HG02642 (cell line): ENCODE data around the gene SUN2.
A peak's percentile ranks its signal among the peaks of the same experiment; 100 is the strongest.

Experiments used
- ATAC-seq: cut with Tn5 transposase; IDR thresholded peaks from one replicate; pipeline ENCODE4 v1.9.1; 2021; ENCODE audit warnings: mild to moderate bottlenecking; ENCODE audit not compliant: unreplicated experiment, poor library complexity

The SUN2 gene

GRCh38 chr22:38724176-38724575, 31.6 kb downstream of the SUN2 start:
- ATAC-seq, result no peak

- ATAC-seq, result no peak
Measured at GRCh38 chr22:38721551-38721950, 34.2 kb downstream of the SUN2 start.

GRCh38 chr22:38720350-38720749, 35.4 kb downstream of the SUN2 start:
- ATAC-seq, result no peak

DNA sequence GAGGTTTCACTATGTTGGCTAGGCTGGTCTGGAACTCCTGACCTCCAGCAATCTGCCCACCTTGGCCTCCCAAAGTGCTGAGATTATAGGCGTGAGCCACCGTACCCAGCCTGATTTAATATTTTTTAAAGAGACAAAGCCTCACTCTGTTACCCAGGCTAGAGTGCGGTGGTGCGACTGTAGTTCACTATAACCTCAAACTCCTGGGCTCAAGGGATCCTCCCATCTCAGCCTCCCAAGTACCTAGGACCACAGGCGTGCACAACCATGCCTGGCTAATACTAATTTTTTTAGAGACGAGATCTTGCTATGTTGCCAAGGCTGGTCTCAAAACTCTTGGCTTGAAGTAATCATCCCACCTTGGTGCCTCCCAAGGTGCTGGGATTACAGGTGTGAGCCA, 36.6 kb downstream of the SUN2 start:
- no peak for ATAC-seq

DNA sequence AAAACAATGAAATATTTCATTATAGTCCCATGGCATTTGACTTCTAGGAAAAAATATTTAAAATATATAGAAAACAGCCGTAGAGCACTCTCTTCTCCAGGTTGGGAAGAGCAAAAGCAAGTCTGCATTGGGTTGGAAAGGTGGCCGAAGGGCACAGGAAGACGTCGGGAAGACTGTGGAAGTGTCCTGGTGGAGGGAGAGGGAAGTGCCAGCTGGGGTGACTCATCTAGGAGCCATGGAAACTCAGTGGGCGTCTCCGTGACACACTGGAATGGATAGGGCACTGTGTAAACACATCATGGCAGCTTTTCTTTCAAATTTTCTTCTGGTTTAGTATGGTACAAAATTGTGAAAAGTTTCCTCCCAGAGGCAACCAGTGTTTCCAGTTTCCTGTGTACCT, 37.4 kb downstream of the SUN2 start:
- ATAC-seq, result no peak

- ATAC-seq, result no peak
Measured at GRCh38 chr22:38717244-38717643, 38.6 kb downstream of the SUN2 start.

DNA sequence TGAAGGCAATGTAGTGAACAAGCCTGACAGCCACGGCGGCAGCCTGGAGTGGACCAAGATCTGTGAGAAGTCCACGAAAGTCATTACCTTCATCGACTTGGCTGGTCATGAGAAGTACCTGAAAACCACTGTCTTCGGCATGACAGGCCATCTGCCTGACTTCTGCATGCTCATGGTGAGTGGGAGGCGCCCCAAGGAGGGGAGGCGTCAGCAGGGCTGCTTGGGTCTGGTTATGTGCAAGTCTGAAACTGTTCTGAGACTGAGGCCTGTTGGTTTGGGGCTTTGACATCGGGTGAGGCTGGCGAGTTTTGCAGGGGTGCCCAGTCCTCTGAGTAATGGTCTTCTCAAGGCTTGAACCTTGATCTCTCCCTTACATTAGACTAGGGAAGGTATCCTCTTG, 39.0 kb downstream of the SUN2 start:
- ATAC-seq, result no peak

DNA sequence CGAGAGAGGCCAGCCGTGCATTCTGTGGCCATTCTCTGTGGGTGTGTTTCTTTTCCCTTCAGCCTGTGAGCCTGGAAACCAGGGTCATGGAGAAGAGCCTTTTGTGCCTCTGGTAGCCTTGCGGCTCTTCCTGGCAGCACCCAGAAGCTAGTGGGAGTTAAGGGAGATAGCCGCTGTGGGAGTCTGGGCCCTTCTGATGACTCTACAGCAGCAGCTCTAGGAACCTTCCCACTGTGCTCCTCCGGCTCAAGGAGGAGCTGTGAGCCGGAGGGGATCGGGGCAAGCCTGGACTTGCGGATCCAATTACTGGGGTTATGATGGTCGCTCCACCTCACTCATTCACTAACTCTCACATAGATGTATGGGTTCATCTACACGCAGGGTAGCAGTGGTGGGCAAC, 39.5 kb downstream of the SUN2 start:
- ATAC-seq, result no peak

- ATAC-seq, result no peak
Measured at GRCh38 chr22:38715852-38716251, 39.9 kb downstream of the SUN2 start.

- ATAC-seq, result no peak
Measured at GRCh38 chr22:38715176-38715764, 40.5 kb downstream of the SUN2 start.

DNA sequence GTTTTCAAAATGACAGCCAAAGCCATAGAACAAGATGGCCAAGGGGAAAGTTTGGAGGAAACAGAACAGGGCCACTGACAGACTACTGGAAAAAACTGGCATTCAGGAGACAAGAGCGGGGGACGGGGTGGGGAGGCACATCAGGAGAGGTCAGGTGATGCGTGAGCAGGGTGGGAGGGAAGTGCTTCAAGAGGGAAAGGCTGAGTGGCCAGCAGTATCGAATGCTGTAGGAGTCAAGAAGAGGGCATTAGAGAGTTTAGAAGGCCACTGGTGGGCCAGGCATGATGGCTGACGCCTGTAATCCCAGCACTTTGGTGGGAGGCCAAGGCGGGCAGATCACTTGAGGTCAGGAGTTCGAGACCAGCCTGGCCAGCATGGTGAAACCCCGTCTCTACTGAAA, 41.9 kb downstream of the SUN2 start:
- no peak for ATAC-seq

DNA sequence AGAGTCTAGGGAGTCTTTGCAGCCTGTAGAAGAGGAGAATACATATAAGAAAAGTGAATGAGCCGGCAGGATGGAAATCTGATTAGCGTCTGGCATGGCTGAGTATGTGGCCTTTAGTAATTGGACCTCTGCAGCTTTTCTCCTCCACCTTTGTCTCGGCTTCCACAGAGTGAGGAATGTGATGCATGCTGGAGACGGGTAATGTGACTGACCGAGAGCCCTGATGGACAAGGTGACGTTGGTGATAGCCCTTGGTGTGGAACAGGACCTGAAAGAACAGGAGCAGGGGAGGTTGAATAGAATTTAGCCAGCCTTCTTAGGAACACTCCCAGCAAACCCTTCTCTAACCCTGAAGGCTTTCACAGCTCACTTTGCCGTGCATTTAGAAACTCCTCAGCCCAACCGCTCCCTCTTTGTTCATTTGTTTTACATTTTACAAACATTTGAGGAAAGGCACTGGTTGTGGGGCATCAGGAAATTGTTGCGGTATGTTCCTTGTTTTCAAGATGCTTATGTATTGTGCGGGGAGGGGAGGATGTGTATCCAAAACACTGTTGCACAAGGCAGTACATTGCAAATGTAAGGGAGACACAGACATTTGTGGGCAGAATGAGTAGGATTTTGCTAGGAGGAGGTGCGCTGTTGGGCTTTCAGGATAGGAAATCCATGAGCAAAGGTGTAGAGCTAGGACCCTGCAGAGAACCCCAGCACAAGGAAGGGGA, 43.2 kb downstream of the SUN2 start:
- no peak for ATAC-seq

DNA sequence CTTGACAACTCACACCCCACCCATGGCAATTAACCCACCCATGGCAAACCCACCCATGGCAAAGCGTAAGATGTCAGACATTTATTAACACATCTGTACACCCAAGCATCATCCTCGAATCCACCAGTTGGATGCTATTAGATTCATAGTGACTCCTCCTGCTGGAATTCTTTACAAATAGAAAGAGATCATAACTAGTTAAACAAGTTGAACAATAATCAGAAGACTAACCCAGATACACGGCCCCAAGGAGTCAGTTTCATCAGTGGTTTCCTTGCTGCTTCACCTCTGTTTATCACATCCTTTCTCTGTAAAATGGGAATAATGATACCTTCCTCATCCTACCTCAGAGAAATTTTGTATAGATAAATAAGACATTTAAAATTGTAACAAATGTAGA, 44.9 kb downstream of the SUN2 start:
- ATAC-seq, result no peak

DNA sequence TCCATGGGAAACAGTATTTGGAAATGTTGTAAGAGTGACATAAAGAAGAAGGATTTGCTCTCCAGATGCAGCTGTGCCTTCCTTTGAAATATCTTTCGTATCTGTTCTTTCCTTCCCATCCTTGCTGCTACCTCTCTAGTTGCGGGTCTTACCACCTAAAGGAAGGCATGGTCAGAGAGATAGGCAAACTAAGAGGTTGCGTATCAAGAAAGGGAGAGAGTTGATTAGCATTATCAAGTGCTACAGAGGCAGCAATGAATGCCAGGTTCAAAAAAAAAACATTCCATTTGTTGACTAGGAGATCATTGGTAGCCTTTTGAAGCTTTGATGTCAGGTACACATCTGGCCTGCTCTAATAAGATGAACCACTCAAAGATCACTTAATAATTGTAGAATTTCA, 45.4 kb downstream of the SUN2 start:
- ATAC-seq, result no peak

DNA sequence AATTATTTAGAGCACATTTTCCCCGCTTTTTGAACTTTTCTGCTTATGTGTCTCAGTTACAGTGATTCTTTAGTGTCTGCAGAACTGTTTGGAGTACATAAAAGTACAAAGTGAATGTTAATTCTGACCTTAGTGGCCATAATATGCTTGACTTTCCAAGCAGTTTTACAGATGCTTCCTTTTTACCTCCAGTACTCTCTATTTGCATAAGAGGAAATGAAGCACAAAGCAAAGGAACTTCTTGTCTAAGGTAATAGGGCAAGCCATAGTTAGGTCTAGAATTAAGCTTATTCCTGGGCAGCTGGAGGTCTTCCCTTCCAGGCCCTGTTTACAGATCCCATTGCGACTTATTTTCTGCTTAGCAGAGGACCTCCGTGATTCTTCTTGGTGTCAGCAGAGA, 46.5 kb downstream of the SUN2 start:
- no peak for ATAC-seq

DNA sequence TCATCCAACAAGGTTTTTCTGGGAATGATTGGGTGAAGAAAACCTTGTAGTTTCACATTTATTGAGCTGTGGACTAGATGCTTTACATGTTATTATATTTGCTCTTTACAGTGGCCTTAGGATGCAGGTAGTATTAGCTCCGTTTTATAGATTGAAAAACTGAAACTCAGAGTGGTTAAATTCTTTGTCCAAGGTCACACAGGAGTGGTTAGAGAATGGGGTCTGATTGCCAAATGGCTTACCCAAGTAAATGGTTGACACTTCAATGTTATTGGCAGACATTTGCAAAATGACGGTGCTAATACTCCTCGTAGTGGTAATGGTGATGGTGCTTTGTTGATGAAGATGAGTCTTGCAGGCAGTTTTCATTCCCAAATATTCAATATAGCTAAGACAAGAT, 47.8 kb downstream of the SUN2 start:
- no peak for ATAC-seq

DNA sequence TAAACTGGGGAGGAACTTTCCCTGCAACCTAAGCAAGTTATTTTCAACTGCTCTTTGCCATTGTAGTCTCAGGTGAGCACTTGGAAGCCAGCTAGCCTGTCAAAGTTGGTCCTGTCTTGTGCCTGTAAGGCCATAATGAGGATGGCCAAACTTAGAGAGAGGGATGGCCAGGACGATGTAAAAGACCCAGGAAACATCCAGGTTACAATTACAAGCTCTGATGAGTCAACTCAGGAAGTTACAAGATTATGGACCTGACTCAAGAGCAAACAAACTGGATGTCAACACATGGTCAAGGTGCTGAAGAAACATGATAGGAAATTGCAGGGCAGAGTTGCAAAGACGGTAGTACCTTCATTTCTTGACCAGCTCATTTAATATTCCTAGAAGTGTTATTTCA, 48.5 kb downstream of the SUN2 start:
- ATAC-seq, result no peak

DNA sequence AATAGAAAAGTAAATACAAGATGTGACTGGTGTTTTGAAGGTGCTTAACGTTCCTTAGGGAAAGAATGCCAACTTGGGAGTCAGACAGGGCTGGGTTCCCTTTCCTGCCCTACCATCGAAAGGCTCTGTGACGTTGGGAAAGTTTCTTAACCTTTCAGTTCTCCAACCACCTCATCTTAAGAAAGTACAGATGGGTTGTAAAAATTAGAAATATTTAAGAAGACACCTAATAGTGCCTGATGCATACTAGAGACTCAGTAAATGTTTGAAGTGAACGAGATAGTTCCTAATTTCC, 49.0 kb downstream of the SUN2 start:
- no peak for ATAC-seq

GRCh38 chr22:38706101-38706900, 49.5 kb downstream of the SUN2 start:
- peak; percentile 10 for ATAC-seq

DNA sequence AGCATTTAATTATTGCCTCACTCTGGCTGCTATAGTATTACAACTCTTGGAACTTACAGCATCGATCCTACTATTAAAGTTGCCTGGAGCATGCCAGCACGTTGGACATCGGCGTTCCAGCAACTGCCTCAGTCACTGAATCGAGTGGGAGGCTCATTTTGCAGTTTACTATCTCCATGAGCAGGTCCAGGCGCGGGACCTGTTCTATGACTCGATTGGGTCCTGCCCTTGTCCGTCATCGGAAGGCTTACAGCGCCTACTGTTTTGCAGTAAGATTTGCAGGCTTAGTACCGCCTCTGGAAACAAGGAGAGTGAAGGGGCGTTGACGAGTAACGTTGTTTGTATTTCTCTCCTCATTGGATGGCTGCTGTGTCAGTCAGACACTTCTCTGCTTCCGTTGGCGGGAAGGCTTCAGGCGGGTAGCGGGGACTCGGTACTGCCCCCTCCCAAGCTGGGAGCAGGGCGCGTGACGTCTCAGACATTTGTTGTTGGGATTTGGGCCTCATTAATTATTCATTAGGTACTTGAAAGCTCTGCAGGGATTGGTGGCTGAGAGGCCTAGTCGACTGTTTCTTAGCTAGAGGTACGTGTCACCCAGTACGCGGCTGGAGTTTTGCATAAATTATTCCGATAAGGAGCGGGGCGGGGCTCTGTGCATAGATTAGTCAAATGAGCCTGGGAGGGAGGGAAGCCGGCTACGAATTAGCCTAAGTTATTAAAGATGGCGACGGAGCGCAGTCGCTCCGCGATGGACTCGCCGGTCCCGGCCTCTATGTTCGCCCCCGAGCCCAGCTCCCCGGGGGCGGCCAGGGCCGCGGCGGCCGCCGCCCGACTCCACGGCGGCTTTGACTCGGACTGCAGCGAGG, 50.3 kb downstream of the SUN2 start, which contains the start of gene GTPBP1:
GTPBP1 (plus strand) TSS at position 710 of the 866 bp plus-strand sequence; CDS start at position 722, 12 bp downstream.
- peak; percentile 76 for ATAC-seq
